ENCODE measurements around the gene LYST. TPM values are rescaled to one million over a fixed set of nuclear protein-coding genes. Genes with fewer than 3 reads are reported as not detected.
A peak's percentile ranks its signal among the peaks of the same experiment; 100 is the strongest.

LYST gene
- polyA plus RNA-seq, 1 of the 3 experiments (the other 2 are of a cell fraction) = 3.9 TPM

GRCh38 chr1:235646463-235646862, 220.2 kb downstream of the LYST start:
- no peaks in the 10 kb centered on the region for H3K79me2 ChIP-seq (ENCODE audit: insufficient read depth)

DNA sequence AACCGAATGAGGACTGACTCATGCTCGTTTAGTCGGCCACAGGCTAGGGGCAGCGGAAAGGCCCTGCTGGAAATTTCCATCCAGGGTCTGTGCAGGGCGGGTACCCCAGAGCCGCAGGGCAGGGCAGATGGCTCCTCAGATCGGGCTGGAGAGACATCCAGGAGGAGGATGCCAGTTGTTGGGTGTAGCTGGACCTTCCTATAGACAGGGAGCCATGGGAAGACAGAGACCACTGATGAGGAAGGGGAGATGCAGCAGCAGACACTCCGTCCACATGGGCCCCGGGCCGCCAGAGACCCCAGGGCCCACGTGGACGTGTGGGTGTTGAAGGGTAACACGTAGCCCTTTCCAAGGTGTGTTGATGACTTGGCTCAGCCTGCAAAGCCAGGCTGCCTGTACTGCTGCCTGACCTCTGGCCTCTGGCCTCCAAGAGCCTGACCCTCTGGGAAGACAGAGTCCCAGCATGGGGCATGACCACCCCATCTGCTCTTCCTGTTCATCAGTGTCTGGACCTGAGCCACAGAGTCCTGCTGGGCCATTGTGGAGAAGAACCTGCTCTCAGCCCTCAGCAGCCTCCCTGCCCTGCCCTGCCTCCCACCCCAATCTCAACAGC, 221.9 kb downstream of the LYST start:
- Histone ChIP-seq H3K36me3 (replicated peaks in 1 of 2; ENCODE audit: control insufficient read depth in 1 of 2, insufficient read depth in 2 of 2, low read length in 1 of 2) (no peaks in the 10 kb centered on the region), H2AFZ (ENCODE audit: low read depth) (no peak overlapping the region), H3K9me3 (no peaks in the 10 kb centered on the region), H3K9me2 (no peaks in the 10 kb centered on the region), H3K79me2 (ENCODE audit: insufficient read depth) (no peaks in the 10 kb centered on the region), H3K4me3 (ENCODE audit: low read depth in 2 of 2, low read length in 1 of 2) (no peak overlapping the region), H3K4me2 (no peak overlapping the region), H3K27me3 (ENCODE audit: insufficient read depth) (peaks cover 10% of the 10 kb centered on the region; the same call in 1 of the 2 replicates), H3F3A (replicated peaks; ENCODE audit: insufficient read depth) (peaks cover 4% of the 10 kb centered on the region), H3K27ac (ENCODE audit: low read depth in 2 of 2, low read length in 1 of 2) (peak overlapping the region in 1 of 2 experiments; percentile 5; a peak in 1 of 4 replicates), H4K20me1 (ENCODE audit: insufficient read depth) (no peaks in the 10 kb centered on the region), H3K4me1 (ENCODE audit: control insufficient read depth in 1 of 2, insufficient read depth in 2 of 2, low read depth in 1 of 2, low read length in 1 of 2) (peaks cover 0 to 47% of the 10 kb centered on the region in 2 experiments; a peak in 2 of 4 replicates), H3K9ac (no peak overlapping the region)
- ChIA-PET POLR2A (no interaction called here), CTCF (interaction anchor here (0.8 kb wide), 1 partner anchor 11 kb away, joined by 3 read pairs; no protein-coding TSS in a partner anchor)
- 65% methylated on average over 12 of the region's 13 CpGs for WGBS (ENCODE audit: low lambda C conversion rate)
- DNase-seq = peak; percentile 20
- no peak for TF ChIP-seq SIN3A (IDR thresholded peaks at IDR 0.05; ENCODE audit: borderline replicate concordance, low read depth, low read length)
- no peak for TF ChIP-seq GATA2 (CRISPR knock-in tag; IDR thresholded peaks at IDR 0.05)
- TF ChIP-seq JUND (IDR thresholded peaks at IDR 0.05) = no peak
- no peak for TF ChIP-seq POLR2AphosphoS5 (IDR thresholded peaks at IDR 0.05; ENCODE audit: low read depth, low read length)
- TF ChIP-seq GABPA (IDR thresholded peaks at IDR 0.05; ENCODE audit: low read depth) = no peak
- no peak for TF ChIP-seq RXRA (IDR thresholded peaks at IDR 0.05; ENCODE audit: borderline replicate concordance, low read depth)
- TF ChIP-seq RCOR1 (IDR thresholded peaks at IDR 0.05; ENCODE audit: low read length) = no peak
- no peak for TF ChIP-seq EP300 (IDR thresholded peaks at IDR 0.05; ENCODE audit: borderline replicate concordance in 1 of 2, low read depth in 1 of 2, low read length in 1 of 2)
- no peak for TF ChIP-seq FOSL2 (IDR thresholded peaks at IDR 0.05; ENCODE audit: borderline replicate concordance, low read depth)
- TF ChIP-seq NRF1 (IDR thresholded peaks at IDR 0.05; ENCODE audit: low read depth, low read length) = no peak
- TF ChIP-seq, protein P1, sequence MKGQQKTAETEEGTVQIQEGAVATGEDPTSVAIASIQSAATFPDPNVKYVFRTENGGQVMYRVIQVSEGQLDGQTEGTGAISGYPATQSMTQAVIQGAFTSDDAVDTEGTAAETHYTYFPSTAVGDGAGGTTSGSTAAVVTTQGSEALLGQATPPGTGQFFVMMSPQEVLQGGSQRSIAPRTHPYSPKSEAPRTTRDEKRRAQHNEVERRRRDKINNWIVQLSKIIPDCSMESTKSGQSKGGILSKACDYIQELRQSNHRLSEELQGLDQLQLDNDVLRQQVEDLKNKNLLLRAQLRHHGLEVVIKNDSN (IDR thresholded peaks at IDR 0.05; ENCODE audit: borderline replicate concordance, low read depth) = no peak
- TF ChIP-seq, protein P2, sequence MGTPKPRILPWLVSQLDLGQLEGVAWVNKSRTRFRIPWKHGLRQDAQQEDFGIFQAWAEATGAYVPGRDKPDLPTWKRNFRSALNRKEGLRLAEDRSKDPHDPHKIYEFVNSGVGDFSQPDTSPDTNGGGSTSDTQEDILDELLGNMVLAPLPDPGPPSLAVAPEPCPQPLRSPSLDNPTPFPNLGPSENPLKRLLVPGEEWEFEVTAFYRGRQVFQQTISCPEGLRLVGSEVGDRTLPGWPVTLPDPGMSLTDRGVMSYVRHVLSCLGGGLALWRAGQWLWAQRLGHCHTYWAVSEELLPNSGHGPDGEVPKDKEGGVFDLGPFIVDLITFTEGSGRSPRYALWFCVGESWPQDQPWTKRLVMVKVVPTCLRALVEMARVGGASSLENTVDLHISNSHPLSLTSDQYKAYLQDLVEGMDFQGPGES (IDR thresholded peaks at IDR 0.05; ENCODE audit: low read depth, low read length) = no peak
- TF ChIP-seq TEAD4 (IDR thresholded peaks at IDR 0.05; ENCODE audit: borderline replicate concordance, insufficient read depth) = no peak
- no peak for TF ChIP-seq REST (IDR thresholded peaks at IDR 0.05; ENCODE audit: low read depth, low read length)
- TF ChIP-seq RAD21 (IDR thresholded peaks at IDR 0.05; ENCODE audit: low read length) = no peak
- no peak for TF ChIP-seq CHD2 (IDR thresholded peaks at IDR 0.05; ENCODE audit: low read length, partially characterized antibody)

More at GRCh38 chr1:235646463-235646862, 220.2 kb downstream of the LYST start:
- no peaks in the 10 kb centered on the region for H4K20me1 ChIP-seq (ENCODE audit: insufficient read depth)
- H3K27ac ChIP-seq (ENCODE audit: low read depth in 2 of 2, low read length in 1 of 2) = peak overlapping the region in 1 of 2 experiments; percentile 26; a peak in 2 of 4 replicates
- ChIA-PET POLR2A (interaction anchor here (1.4 kb wide), 1 partner anchor 93 kb away, joined by 3 read pairs; no protein-coding TSS in a partner anchor), CTCF (interaction anchor here (1.0 to 1.5 kb wide), 5 partner anchors 12 to 335 kb away, joined by 3 to 6 read pairs (median 3); partner anchors contain the start of gene B3GALNT2)
- H3K27me3 ChIP-seq (ENCODE audit: insufficient read depth) = peaks cover 10% of the 10 kb centered on the region; the same call in 1 of the 2 replicates
- H3K4me2 ChIP-seq = no peak overlapping the region
- H3F3A ChIP-seq (replicated peaks; ENCODE audit: insufficient read depth) = peaks cover 4% of the 10 kb centered on the region
- H3K9me3 ChIP-seq = no peaks in the 10 kb centered on the region
- H3K36me3 ChIP-seq (replicated peaks in 1 of 2; ENCODE audit: control insufficient read depth in 1 of 2, insufficient read depth in 2 of 2, low read length in 1 of 2) = no peaks in the 10 kb centered on the region
- TF ChIP-seq USF2 (IDR thresholded peaks at IDR 0.05; ENCODE audit: borderline replicate concordance, low read depth, low read length) = no peak
- TF ChIP-seq GATA2 (CRISPR knock-in tag; IDR thresholded peaks at IDR 0.05) = peak; percentile 22; the same call in 1 of the 2 replicates
- 81% methylated on average over 9 of the region's 9 CpGs for WGBS (ENCODE audit: low lambda C conversion rate)
- DNase-seq = peak; percentile 39
- H3K9me2 ChIP-seq = no peaks in the 10 kb centered on the region
- peaks cover 0 to 45% of the 10 kb centered on the region in 2 experiments; a peak in 2 of 4 replicates for H3K4me1 ChIP-seq (ENCODE audit: control insufficient read depth in 1 of 2, insufficient read depth in 2 of 2, low read depth in 1 of 2, low read length in 1 of 2)
- no peak overlapping the region for H3K9ac ChIP-seq
- H2AFZ ChIP-seq (ENCODE audit: low read depth) = no peak overlapping the region
- H3K4me3 ChIP-seq (ENCODE audit: low read depth in 2 of 2, low read length in 1 of 2) = no peak overlapping the region
